NCI-H146 treated with DMSO at 0.1 percent for 48 hours (cell line): ENCODE results near the gene MYT1.
"Not testable (repeated sequence)": the region's sequence is repeated elsewhere in the genome, so short reads cannot be mapped to it uniquely, and the experiment has no call there.

Source experiments
- DNase-seq: peaks from one replicate; lab custom pipeline; 2025; ENCODE audit not compliant: unreplicated experiment; lab: John Stamatoyannopoulos, UW

The MYT1 gene

GRCh38 chr20:64228751-64229506 lies 64.7 kb downstream of the MYT1 start:
- no peak for DNase-seq

DNA sequence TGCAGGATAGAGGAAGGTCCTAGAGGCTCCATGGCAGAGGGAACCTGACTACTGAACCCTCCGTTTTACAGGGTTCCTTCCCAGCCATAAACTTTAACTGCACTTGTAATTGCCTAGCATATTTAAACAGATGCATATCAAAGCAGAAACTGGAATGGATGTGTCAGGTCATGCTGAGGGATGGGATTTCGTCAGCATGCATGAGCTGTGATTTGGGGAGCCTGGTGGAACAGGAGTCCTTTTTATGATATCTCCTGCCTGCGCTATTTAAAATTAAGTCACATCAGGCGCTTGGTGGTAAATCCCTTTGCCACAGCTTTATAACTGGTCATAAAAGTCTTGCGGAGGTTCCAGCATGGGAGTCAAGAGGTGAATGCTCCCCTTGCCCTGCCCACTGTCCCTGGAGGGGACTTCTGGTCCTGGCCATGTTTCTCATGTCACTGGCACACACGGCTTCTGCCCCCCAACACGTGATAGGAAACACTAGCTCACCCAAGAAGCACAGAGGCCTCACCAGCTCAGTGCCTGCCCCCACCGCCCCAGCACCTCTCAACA lies 65.3 kb downstream of the MYT1 start:
- DNase-seq = no peak

- no peak for DNase-seq
These were observed 66.4 kb downstream of the MYT1 start for GRCh38 chr20:64230461-64231145.

- no peak for DNase-seq
These were observed 67.6 kb downstream of the MYT1 start for GRCh38 chr20:64231621-64232550.

GRCh38 chr20:64232794-64233193 lies 68.5 kb downstream of the MYT1 start:
- DNase-seq = no peak

- DNase-seq = no peak
These were observed 69.5 kb downstream of the MYT1 start for GRCh38 chr20:64233725-64234124.

DNA sequence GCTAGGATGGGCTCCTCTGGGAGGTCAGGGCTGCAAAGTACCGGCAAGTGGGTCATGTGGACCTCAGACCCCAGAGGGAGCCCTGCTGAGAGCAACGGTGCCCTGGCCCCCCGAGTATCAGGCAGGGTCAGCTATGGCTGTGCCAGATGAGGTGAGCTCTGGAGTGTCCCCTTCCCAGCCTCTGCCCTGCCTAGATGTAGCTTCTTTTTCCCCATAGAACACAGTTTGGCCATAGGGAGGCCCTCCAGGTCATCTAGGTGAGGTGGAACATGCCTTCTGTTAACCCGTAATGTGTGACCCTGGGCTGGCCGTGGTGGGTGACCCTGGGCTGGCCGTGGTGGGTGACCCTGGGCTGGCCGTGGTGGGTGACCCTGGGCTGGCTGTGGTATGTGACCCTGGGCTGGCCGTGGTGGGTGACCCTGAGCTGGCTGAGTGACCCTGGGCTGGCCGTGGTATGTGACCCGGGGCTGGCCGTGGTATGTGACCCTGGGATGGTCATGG lies 70.1 kb downstream of the MYT1 start:
- no peak for DNase-seq

GRCh38 chr20:64234921-64235565 lies 70.8 kb downstream of the MYT1 start:
- DNase-seq = not testable (repeated sequence)

- DNase-seq = no peak
These were observed 72.2 kb downstream of the MYT1 start for GRCh38 chr20:64236137-64237088.

GRCh38 chr20:64237316-64237715 lies 73.1 kb downstream of the MYT1 start:
- no peak for DNase-seq

DNA sequence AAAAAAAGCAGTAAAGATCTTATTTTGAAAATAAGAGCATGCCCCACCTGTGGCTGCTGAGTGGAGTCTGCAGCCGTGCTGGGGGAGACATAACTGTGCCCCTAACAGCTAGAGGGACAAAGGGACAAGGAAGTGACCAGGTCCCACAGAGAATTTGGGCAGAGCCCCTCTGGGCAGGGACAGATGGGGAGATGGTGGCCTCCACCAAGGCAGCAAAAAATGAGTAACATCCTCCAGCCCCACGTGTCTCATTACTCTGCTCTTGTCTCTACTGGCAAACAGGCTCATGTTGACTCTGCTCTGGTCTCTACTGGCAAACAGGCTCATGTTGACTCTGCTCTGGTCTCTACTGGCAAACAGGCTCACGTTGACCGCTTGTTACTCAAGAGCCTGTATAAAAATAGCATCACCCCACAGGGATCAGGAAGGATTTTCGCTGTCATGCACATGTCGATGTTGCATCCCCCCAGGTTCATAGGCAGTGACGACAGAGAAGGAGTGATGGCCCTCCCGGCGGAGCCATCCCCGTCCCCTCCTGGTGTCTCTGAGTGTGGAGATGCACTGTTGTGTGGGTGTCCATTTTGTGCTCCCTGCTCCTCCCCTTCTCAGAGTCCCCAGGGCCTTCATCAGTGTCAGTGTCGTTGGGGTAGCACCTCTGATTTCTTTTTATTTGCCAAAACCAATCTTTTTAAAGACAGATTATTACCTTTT lies 74.0 kb downstream of the MYT1 start:
- DNase-seq = no peak

- DNase-seq = no peak
These were observed 74.7 kb downstream of the MYT1 start for GRCh38 chr20:64238851-64239387.

GRCh38 chr20:64239449-64240242 lies 75.4 kb downstream of the MYT1 start:
- DNase-seq = no peak

GRCh38 chr20:64240243-64241015 lies 76.2 kb downstream of the MYT1 start:
- no peak for DNase-seq

- DNase-seq = no peak
These were observed 76.8 kb downstream of the MYT1 start for GRCh38 chr20:64241061-64241460.

DNA sequence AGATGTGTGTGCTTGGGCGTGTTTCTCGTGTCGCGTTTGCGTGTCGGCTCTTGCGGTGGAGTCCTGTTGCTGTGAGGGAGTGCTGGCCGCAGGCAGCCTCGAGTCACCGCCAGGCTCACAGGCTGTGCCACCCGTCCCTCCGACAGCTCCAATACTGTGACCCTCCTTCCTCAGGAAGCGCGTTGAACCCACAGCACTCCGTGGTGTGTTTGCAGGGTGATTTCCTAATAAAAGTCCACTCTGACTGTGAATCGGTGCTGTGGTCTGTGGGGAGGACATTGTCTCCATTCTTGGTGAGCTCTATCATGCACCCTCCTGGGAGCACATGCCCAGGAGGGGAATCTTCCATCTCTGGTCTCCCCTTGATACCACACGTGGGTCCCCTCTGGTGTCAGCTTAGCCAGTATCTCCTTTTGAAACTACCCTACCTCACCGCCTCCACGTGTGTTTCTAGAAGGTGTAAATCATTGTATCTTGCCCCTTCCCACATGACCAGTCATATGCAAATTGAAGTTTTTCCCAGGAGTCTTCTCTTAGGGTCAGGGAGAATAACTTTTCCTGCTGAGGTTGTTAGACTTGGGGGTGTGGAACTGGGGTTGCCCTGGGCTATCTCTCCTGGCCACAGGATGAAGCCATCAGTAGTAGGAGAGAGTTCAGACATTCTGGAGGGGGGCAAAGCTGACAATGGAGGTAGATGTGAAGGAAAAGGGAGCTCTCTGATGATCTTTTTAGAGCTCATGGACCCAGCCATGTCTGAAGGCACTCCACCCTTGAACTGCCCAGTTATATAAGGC lies 77.9 kb downstream of the MYT1 start:
- no peak for DNase-seq
